Effector memory CD8-positive, alpha-beta T cell (primary cell): ENCODE measurements around the gene AMTN.
"Not testable (repeated sequence)": the region's sequence is repeated elsewhere in the genome, so short reads cannot be mapped to it uniquely, and the experiment has no call there.

Experiments used
- ATAC-seq: fragments of 150-1000 bp; cut with Tn5 transposase; replicated peaks from 2 replicates; pipeline ENCODE4 v1.10.0; 2021; ENCODE audit warnings: mild to moderate bottlenecking, moderate library complexity
- DNase-seq, 3 experiments: peaks; one replicate each; pipeline ENCODE4 v3.0.0; 2021
- H3K27ac Mint-ChIP-seq, 2 donors: one replicate each; pipeline ENCODE4 v1.8.0; 2022; ENCODE audit warnings: mild to moderate bottlenecking in 2 of 2, mixed read lengths in 2 of 2, moderate library complexity in 2 of 2
- H3K27me3 Mint-ChIP-seq, 2 donors: one replicate each; pipeline ENCODE4 v1.8.0; 2022; ENCODE audit warnings: mixed read lengths in 2 of 2
- H3K36me3 Mint-ChIP-seq: one replicate; pipeline ENCODE4 v1.8.0; 2022; ENCODE audit warnings: mild to moderate bottlenecking, moderate library complexity, mixed read lengths; ENCODE audit not compliant: insufficient read depth
- H3K4me1 Mint-ChIP-seq, 2 donors: one replicate each; pipeline ENCODE4 v1.8.0; 2022; ENCODE audit warnings: low read depth in 2 of 2, mixed read lengths in 2 of 2
- H3K4me3 Mint-ChIP-seq, 2 donors: one replicate each; pipeline ENCODE4 v1.8.0; 2022; ENCODE audit warnings: mild to moderate bottlenecking in 2 of 2, mixed read lengths in 2 of 2, moderate library complexity in 2 of 2
- H3K9me3 Mint-ChIP-seq, 2 donors: one replicate each; pipeline ENCODE4 v1.8.0; 2022; ENCODE audit warnings: mixed read lengths in 2 of 2
- total RNA-seq, 9 experiments: gene quantifications; one replicate each; lab custom pipeline; 2026; lab: John Stamatoyannopoulos, UW

Gene AMTN
- 0 to 0.06 (median 0) reads per million in 9 experiments for total RNA-seq

DNA sequence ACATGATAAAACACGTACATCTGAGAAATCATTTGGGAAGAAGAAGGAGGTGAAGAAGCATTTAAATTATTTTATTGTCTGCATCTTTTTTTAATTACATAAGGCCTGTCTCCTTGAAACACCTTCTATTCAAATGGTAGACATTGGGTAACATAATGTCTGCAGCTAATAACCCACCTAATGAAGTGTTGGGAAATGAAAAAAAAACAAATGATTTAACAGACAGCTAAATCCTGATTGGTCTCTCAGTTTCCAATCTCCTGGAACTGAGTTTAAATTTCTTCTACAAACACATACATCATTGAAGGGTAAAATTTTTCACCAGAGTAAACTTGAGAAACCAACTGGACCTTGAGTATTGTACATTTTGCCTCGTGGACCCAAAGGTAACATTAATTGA is at the start of gene AMTN:
AMTN (plus strand) TSS at position 301 of the 400 bp plus-strand sequence. CDS start 209 bp downstream, outside the sequence.
- Mint-ChIP-seq H3K9me3 (peaks cover 0 to 3% of the 10 kb centered on the region in 2 donors), H3K27ac (no peak within 1 kb of the TSS), H3K27me3 (peaks cover 0 to 8% of the 10 kb centered on the region in 2 donors), H3K4me3 (no peak within 1 kb of the TSS), H3K4me1 (no peaks in the 10 kb centered on the region), H3K36me3 (no peaks in the 10 kb centered on the region)
- DNase-seq: no peak
- no peak for ATAC-seq

- Mint-ChIP-seq H3K27me3 (no peaks in the 10 kb centered on the region), H3K9me3 (peaks cover 0 to 3% of the 10 kb centered on the region in 2 donors), H3K4me1 (no peaks in the 10 kb centered on the region), H3K36me3 (peaks cover 6% of the 10 kb centered on the region), H3K27ac (no peak within 1 kb of the TSS), H3K4me3 (no peak within 1 kb of the TSS)
- ATAC-seq (no peak), DNase-seq (no peak)
Measured at GRCh38 chr4:70471897-70472296, 46.5 kb upstream of the AMTN start, which contains the start of gene MUC7. Gene MUC7, plus strand, starts transcription at chr4:70472197. Its CDS starts 1,825 bp downstream, at chr4:70474022.

GRCh38 chr4:70473679-70474078 is 44.7 kb upstream of the AMTN start:
- no peak for DNase-seq
- Mint-ChIP-seq H3K9me3 (no peaks in the 10 kb centered on the region), H3K36me3 (peaks cover 6% of the 10 kb centered on the region), H3K4me3 (no peak overlapping the region), H3K27ac (no peak overlapping the region), H3K27me3 (no peaks in the 10 kb centered on the region), H3K4me1 (no peaks in the 10 kb centered on the region)
- no peak for ATAC-seq

GRCh38 chr4:70488748-70489147 is 29.6 kb upstream of the AMTN start:
- H3K9me3 Mint-ChIP-seq: no peaks in the 10 kb centered on the region
- DNase-seq (no peak), ATAC-seq (no peak)
- no peak overlapping the region for H3K27ac Mint-ChIP-seq
- H3K4me3 Mint-ChIP-seq: no peak overlapping the region
- peaks cover 4 to 5% of the 10 kb centered on the region in 2 donors for H3K27me3 Mint-ChIP-seq
- no peaks in the 10 kb centered on the region for H3K36me3 Mint-ChIP-seq
- H3K4me1 Mint-ChIP-seq: no peaks in the 10 kb centered on the region

DNA sequence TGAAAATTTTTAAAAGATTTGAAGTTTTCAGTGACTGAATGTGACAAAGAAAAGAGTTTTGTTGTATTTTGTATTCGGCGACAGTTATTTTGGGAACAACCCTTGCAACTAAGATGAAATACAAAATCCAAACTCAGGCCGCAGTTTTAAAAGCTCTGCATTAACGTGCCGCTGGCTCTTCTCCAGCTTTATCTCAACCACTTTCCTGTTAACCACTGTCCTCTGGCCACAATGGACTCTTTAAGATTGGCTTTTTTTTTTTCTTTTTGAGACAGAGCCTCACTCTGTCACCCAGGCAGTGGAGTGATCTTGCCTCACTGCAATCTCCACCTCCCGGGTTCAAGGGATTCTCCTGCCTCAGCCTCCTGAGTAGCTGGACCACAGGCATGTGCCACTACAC is 22.1 kb upstream of the AMTN start:
- no peaks in the 10 kb centered on the region for H3K36me3 Mint-ChIP-seq
- DNase-seq (no peak), ATAC-seq (no peak)
- peaks cover 0 to 15% of the 10 kb centered on the region in 2 donors for H3K27me3 Mint-ChIP-seq
- no peaks in the 10 kb centered on the region for H3K4me1 Mint-ChIP-seq
- no peaks in the 10 kb centered on the region for H3K9me3 Mint-ChIP-seq
- H3K4me3 Mint-ChIP-seq: no peak overlapping the region
- H3K27ac Mint-ChIP-seq: no peak overlapping the region

- H3K9me3 Mint-ChIP-seq, H3K36me3 Mint-ChIP-seq, DNase-seq, H3K4me3 Mint-ChIP-seq, H3K4me1 Mint-ChIP-seq, ATAC-seq, H3K27ac Mint-ChIP-seq: not testable (repeated sequence)
- H3K27me3 Mint-ChIP-seq: peaks cover 0 to 10% of the 10 kb centered on the region in 2 donors
Measured at GRCh38 chr4:70501838-70502237, 16.5 kb upstream of the AMTN start.

DNA sequence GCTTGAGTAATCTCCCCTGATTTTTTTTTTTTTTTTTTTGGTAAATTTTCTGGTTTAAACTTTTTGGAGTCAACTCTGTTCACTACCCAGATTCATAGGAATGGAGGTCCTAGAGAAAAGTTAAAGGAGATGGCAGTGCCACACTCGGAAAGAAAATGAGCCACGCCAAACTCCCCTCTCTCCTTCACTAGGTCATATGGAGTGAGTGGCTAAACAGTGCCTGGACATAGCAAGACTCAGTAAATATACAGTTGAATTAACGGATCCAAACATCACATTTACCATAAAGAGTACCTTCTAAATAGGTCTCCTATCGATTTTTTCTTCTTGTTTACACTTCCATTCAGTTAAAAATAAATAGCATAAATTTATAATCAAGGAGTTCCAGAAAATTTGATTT is 13.6 kb upstream of the AMTN start:
- Mint-ChIP-seq H3K27ac (no peak overlapping the region), H3K4me3 (no peak overlapping the region), H3K36me3 (no peaks in the 10 kb centered on the region), H3K4me1 (no peaks in the 10 kb centered on the region), H3K9me3 (no peaks in the 10 kb centered on the region), H3K27me3 (peaks cover 0 to 2% of the 10 kb centered on the region in 2 donors)
- no peak for ATAC-seq
- no peak for DNase-seq

DNA sequence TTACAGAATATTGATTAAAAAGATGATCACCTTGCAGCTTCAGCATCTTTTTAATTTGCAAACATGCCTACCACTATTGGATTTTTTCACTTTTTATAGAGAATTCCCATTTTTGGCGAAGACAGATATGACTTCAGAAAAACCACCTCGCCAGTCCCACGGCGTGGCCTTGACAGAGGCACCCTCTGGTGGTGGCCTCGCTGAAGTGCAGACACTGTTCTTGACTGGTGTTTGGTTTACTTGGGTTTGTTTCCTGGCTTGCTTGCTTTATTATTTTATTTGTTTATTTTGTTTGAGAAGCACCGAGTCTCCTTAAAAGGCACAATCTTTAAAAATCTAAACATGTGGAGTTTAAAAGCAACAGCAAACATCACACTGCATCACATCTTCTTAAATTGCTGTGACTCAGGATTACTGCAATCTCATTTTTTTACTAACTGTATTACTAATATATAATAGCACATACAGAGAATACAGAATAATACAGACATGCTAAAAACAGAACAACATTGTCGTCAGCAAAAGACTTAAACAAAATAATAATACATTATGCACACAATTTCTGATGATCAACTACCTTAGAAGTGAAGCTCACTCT is 13.1 kb upstream of the AMTN start:
- Mint-ChIP-seq H3K4me3 (no peak overlapping the region), H3K4me1 (no peaks in the 10 kb centered on the region), H3K36me3 (no peaks in the 10 kb centered on the region), H3K27ac (no peak overlapping the region), H3K27me3 (no peaks in the 10 kb centered on the region), H3K9me3 (no peaks in the 10 kb centered on the region)
- DNase-seq: peak; percentile 7 to 36 (median 19)
- peak; percentile 65 for ATAC-seq

DNA sequence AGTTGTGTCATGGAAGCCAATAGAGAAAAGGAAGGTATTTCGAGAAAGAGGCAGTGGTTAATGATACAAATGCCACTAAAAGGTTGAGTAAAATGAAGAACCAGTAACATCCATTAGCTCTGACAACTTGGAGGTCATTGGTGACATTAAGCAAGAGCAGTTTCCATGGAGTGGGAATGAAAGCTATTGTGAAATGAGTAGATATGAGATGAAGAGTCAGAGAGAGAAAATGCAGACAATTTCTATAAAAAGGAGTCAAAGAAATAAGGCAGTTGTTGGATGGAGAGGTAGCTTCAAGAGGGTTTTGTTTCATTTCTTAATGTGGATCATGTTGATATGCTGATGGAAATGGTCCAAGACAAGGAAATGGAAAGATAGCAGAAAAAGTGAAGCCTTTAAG is 9.6 kb upstream of the AMTN start:
- DNase-seq (no peak), ATAC-seq (no peak)
- Mint-ChIP-seq H3K4me3 (no peak overlapping the region), H3K27ac (no peak overlapping the region), H3K36me3 (no peaks in the 10 kb centered on the region), H3K4me1 (no peaks in the 10 kb centered on the region), H3K9me3 (no peaks in the 10 kb centered on the region), H3K27me3 (no peaks in the 10 kb centered on the region)

DNA sequence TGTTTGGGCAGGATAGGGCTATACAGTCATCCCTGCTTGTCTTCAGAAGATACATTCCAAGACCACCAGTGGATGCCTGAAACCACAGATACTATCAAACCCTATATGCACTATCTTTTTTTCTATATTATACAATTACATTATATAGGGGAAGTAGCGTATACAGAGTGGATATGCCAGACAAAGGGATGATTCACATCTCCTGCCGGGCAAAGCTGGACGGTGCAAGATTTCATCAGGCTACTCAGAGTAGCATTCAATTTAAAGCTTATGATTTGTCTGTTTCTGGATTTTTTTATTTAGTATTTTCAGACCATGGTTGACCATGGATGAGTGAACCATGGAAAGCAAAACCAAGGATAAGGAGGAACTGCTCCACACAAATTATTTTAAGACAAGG is 7.0 kb upstream of the AMTN start:
- H3K27ac Mint-ChIP-seq: no peak overlapping the region
- H3K4me1 Mint-ChIP-seq: no peaks in the 10 kb centered on the region
- ATAC-seq: no peak
- no peaks in the 10 kb centered on the region for H3K9me3 Mint-ChIP-seq
- no peak for DNase-seq
- no peak overlapping the region for H3K4me3 Mint-ChIP-seq
- no peaks in the 10 kb centered on the region for H3K27me3 Mint-ChIP-seq
- H3K36me3 Mint-ChIP-seq: no peaks in the 10 kb centered on the region

DNA sequence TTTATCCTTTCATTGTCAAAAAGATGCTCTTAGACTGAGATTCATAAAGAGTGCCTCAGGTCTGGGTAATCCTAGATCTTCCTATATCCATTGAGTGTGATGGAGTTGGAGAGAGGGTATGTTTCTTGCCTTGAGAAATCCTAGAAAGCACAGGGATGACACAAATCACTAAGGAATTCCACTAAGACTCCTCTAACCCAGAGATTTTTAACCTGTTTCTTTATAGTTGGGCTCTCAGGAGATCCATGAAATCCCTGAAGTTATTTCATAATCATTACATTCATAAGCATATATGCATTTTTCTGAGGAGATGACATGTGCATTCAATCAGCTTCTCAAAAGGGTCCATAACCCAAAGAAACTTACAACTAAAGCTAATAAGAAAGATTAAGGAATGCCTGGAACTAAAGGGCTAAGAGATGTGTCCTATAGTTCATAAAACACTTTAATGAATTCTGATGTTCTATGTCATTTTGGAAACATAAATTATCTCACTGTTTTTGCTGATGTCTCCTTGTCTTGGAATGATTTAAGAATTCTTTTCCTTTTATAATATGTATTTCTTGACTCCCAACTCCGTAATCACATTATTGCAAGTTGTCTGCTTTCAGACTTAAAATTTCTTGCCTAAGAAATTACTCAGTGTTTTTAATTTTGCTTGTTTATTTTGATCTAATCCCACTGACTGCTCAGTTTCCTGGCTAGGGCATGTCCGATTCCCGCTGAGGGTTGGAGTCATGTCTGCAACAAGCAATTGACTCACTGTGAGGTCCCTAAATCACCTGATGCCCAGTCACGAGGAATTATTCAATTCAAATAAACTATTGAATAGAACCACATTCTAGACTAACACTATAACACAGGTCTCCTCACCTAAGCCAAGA is 2.8 kb upstream of the AMTN start:
- DNase-seq (no peak), ATAC-seq (no peak)
- peaks cover 0 to 4% of the 10 kb centered on the region in 2 donors for H3K27me3 Mint-ChIP-seq
- H3K9me3 Mint-ChIP-seq: peaks cover 0 to 2% of the 10 kb centered on the region in 2 donors
- H3K4me3 Mint-ChIP-seq: no peak overlapping the region
- H3K4me1 Mint-ChIP-seq: no peaks in the 10 kb centered on the region
- H3K36me3 Mint-ChIP-seq: no peaks in the 10 kb centered on the region
- no peak overlapping the region for H3K27ac Mint-ChIP-seq

DNA sequence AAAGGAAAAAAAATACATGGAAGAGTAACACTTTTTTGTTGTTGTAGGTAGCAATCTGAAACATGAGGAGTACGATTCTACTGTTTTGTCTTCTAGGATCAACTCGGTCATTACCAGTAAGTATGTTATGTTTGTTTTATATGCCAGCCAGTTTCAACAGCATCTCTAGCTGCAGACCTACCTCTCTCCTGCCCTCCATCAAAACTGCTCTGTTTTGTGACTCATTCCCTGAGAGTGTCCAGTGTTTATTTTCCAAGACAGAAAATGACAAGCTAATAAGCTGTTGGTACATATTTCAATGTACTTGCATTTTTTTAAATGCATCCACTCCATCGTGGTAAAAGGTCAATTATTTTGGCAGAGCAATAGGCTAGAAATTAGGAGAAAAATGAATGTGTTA is 347 bp downstream of the AMTN start:
- no peaks in the 10 kb centered on the region for H3K36me3 Mint-ChIP-seq
- no peak overlapping the region for H3K27ac Mint-ChIP-seq
- no peak for ATAC-seq
- DNase-seq: no peak
- H3K4me1 Mint-ChIP-seq: no peaks in the 10 kb centered on the region
- H3K9me3 Mint-ChIP-seq: peaks cover 0 to 3% of the 10 kb centered on the region in 2 donors
- no peak overlapping the region for H3K4me3 Mint-ChIP-seq
- H3K27me3 Mint-ChIP-seq: peaks cover 0 to 8% of the 10 kb centered on the region in 2 donors

DNA sequence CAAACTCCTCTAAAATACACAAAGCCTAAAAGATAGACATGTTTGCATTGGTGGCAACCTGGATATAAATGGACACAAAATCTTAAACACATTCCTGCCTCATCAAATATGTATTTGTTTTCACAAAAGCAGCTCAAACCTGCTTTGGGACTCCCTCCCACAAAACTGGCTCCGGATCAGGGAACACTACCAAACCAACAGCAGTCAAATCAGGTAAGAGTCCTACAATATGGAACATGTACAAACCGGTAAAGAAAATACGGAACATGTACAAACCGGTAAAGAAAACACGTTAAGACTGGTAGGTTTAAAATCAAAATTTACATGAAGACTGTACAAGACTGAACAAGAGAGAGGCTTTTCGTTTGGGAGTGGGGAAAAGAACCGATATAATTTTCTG is 4.3 kb downstream of the AMTN start:
- Mint-ChIP-seq H3K36me3 (no peaks in the 10 kb centered on the region), H3K27me3 (peaks cover 7 to 8% of the 10 kb centered on the region in 2 donors), H3K27ac (no peak overlapping the region), H3K4me3 (no peak overlapping the region), H3K9me3 (peaks cover 0 to 3% of the 10 kb centered on the region in 2 donors), H3K4me1 (no peaks in the 10 kb centered on the region)
- no peak for DNase-seq
- no peak for ATAC-seq

GRCh38 chr4:70530997-70531396 is 12.6 kb downstream of the AMTN start:
- no peak overlapping the region for H3K4me3 Mint-ChIP-seq
- no peaks in the 10 kb centered on the region for H3K36me3 Mint-ChIP-seq
- DNase-seq: no peak
- peaks cover 5 to 28% of the 10 kb centered on the region in 2 donors for H3K27me3 Mint-ChIP-seq
- no peak for ATAC-seq
- peaks cover 0 to 2% of the 10 kb centered on the region in 2 donors for H3K9me3 Mint-ChIP-seq
- H3K27ac Mint-ChIP-seq: no peak overlapping the region
- no peaks in the 10 kb centered on the region for H3K4me1 Mint-ChIP-seq
